CD4-positive, alpha-beta T cell treated with Interleukin-12 subunit alpha and Interleukin-12 subunit beta, for 1 hour (primary cell): Measurements from ENCODE around the gene CETN3.

Experiments used
- DNase-seq: peaks from one replicate; pipeline ENCODE4 v3.0.0-alpha.2; 2020

CETN3 gene

DNA sequence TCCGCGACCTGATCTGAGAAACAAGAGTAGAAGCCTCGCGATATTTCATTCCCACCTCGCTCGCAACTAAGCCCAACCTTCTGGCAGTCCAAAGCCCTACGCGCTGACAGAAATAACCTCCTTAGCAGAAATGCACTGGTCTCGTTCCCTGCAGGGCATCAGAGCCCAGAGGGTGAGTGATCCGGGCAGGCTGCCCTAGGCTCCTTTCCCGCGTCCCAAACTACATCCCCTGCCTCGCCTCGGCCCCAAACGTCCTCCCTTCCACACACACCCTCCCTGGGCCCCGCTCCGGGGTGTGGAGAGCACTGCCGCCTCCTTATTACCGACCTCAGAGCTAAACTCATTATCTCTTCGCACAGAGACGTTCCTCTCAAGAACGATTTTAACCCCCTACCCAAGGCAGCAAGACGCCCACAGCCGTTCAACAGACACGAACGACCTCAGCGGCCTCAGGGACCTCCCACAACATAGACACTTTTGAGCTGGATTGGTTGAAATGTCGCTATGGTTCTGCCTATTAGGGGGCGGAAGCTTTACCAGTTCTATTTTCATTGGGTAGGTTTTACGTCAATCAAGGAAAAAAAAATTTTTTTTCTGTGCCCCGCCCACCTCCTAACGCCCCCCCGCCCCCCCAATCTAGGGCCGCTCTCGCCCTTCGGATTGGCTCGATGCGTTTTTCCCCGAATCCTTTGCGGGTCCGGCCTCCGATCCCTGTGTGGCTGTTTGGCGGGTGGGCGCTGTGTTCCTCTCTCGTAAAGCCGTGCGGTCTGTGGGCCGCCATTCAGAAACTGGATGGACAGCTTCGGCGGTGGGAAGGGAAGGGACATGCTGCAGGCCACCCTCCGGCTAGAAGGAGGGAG lies at the start of gene CETN3:
Gene CETN3 (minus strand): TSS at position 439 of the 860 bp plus-strand sequence. CDS start 95 bp downstream, at position 344.
- DNase-seq = peak; percentile 95

DNA sequence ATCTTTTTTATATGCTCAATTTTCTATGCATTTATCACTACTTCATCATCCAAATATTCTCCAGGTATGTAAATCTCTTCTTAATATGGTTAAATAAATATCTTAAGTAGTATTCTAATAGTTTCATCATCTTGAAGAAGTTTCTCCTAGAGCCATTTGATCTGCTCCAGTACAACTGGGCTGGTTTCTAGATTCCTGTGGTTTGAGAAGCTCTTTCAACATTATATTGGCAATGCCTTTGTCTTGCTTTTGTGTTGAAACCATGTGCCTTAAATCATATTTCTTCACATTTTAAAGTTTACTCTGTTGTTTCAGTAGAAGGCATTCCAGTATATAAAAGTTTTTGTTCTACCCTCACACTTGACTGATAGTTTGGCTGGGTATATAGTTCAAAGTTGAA lies 37.4 kb upstream of the CETN3 start:
- no peak for DNase-seq

DNA sequence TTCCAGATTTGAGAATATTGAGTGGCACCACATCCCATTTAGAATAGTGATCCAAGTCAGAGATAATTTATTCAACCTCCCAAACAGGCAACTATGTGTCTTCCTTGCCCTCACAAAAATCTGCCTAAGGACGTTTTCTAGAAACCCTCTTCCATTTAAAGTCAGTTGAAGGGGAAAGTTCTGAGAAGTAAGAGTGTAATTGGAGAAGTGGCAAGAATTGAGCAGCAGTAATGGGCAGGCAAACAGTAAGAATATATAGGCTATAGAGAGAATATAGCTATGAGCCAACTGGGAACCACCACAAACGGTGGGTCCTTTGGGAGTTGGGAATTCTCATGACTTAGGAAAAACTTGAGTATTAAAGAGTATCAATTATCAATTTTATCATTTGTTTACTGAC lies 31.1 kb upstream of the CETN3 start:
- no peak for DNase-seq

DNA sequence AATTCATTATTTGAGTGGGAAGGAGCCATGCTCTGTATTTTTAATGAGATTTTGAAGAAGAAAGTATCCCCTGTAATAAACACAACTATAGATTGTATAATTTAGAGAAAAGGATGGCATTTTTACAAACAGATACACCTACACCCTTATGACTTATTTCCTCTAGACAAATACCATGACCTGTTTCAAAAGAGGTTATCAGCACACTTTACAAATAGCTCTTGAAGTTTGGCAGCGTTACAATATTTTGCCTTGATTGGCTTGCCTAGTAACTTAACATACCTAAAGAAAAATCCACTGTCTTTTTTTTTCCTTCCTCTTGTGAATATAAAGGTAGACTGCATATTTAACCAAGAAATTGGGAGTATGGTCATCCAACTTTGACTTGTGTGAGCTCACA lies 28.5 kb upstream of the CETN3 start:
- no peak for DNase-seq

DNA sequence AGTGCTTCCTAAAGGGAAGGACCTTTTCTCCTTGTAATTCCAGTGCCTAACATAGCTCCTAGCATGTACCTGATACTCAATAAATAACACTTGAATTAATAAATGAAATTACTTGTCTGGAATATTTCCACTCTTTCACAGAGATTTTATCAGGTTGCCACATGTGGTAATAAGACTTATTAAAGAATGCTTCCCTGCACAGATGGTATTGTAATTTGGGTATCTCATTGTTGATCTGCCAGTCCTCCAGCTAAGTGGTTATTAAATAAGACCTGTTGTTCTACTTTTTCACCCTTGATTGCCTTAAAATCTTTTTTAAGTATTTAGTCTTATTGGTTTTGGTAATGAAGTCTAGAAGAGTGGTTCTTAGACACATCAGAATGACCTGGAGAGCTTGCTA lies 28.1 kb upstream of the CETN3 start:
- DNase-seq = no peak

DNA sequence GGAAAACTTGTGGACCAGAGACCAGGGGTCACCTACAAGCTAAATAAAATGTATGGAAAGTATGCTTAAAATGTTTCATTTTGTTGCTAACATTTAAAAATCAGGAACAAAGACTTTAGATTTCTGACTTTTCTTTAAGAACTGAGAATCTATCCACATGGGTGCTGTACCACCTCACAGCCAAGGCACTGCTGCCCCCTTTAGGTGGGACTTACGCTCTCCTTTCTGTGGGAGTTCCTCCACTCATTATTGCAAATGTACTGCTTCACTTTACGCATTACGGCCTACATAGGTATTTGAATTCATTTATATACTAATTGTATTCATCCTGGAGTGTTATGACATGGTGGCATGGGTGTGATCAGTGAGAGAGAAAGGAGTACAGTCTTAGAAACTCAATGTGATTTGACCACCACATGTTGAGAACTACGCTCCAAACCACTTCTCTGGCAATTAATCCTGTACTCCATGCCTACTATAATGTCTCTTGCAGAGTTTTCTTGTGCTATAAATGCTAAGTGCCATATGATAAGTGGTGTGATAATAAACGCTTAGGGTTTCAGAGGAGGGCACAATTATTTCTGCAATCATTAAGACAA lies 24.7 kb upstream of the CETN3 start:
- DNase-seq = peak; percentile 46

DNA sequence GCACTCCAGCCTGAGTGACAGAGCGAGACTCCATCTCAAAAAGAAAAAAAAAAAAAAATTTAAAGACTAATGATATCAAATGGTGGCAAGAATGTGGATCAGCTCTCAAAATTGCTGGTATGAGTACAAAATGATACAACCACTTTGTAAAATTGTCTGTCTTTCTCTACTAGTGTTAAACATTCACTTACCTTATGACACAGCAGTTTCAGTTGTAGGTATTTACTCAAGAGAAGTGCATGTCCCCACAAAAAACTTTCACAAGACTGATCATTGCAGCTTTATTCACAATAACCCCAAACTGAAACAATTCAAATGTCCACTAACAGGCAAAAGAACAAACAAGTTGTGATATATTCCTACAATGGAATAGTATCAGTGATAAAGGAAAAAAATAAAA lies 14.7 kb upstream of the CETN3 start:
- DNase-seq = no peak

DNA sequence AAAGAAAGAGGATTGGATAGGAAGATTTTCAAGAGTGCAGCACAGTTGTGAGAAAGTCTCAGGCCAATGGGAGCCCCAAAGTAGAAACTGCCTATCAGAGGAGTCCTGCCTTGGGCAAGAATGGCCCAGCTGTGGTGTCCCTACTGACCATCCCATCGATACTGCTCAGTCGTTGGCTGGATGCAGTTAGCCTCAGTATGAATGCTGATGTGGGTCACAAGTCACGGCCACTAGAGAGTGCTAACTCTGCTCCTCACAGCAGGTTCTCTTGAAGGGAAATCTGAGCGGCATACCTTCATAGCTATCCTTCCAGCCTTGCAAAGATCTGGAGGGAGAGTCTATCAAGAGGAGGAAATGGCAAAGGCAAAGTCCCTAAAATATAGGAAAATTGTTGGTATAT lies 11.6 kb upstream of the CETN3 start:
- no peak for DNase-seq

DNA sequence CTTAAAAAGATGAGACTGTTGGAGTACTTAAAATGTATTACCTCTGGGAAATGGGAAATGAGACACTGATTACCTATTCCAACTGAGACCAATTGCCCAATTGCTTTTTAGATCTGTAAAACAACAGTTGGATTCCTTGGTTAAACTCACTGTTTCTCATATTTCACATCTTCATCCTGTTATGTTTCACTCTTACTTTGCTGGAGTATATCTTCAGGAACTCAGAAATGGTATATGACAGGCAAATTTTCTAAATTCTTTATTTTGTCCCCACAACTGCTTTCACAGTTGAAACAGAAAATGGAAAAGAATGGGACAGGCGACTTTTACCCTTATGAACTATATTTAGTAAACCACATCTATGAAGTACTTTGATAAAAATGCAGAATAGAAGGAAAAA lies 8.7 kb upstream of the CETN3 start:
- DNase-seq = no peak

DNA sequence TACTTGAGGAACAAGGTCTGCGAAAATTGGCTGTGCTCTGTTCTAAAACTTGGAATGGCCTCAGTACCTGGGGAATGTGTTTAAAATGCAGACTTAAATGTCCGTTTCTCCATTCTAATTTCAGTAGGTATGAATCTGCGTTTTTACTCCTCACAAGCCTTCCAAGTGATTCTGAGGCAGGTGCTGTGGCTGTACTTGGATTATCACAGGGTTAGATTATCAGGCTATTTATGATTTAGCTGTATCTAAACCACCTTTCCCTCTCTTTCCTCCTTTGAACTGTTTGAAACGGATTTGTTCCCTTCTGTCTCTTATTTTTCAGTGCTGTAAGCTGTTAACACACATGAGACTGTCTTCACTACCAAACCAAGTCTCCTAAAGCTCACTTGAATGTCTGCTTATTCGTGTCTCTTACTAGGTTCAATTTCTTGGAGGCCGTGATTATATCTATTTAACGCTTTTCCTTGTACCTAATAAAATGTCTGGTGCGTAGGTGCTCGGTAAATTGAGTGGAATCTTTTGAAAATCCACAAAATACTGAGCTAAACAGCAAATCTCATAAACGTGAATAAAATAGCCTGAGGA lies 714 bp upstream of the CETN3 start:
- no peak for DNase-seq

DNA sequence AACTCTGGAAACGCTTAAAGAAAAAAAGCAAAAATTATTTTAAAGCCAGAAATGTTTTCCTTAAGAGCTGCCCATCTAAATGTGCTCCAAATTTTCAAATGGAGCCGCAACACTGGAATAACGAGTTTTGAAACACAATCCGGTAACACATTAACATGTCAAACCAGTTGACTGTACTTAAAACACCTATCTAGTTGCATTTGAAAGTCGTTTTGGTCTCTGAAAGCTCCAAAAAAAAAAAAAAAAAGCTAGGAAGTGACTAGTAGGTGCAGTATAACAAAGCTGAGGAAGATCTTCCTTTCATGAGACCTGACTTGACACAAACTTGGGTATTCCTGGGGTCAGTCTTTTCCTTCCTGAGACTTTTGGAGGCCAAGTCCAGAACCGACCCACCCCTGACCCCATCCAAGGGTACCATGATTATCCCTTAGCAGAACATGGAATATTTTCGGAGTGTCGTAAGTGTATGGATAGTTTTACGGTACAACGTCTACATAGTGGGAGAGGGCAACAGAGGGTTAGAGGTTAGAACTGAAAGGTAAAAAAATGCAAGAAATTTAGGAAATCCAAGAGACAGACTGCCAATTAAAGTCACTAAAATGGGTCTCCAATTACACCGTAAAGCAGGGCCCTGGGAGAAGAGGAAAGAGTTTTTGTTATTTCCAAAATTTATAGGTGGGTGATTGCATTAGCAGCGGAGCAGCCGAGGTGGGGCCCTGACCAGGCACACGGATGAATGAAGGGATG lies 812 bp downstream of the CETN3 start:
- peak; percentile 1 for DNase-seq

DNA sequence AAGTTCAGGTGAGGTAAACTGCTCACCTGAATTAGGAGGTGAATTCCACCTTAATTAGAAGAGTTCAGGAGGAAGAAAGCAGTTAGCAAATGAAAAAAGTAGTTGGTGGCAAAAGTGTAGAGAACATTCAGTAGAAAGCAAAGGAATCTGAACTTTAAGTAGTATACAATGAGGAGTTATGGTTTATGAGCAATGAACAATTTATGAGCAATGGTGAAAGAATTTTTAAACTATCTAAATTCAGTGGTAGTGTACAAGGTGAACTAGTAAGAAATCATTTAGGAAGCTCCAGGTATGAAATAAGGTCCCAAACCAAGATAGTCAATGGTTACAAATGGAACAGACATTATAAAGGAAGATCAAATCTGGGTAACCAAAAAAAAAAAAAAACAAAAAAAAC lies 3.1 kb downstream of the CETN3 start:
- DNase-seq = no peak

DNA sequence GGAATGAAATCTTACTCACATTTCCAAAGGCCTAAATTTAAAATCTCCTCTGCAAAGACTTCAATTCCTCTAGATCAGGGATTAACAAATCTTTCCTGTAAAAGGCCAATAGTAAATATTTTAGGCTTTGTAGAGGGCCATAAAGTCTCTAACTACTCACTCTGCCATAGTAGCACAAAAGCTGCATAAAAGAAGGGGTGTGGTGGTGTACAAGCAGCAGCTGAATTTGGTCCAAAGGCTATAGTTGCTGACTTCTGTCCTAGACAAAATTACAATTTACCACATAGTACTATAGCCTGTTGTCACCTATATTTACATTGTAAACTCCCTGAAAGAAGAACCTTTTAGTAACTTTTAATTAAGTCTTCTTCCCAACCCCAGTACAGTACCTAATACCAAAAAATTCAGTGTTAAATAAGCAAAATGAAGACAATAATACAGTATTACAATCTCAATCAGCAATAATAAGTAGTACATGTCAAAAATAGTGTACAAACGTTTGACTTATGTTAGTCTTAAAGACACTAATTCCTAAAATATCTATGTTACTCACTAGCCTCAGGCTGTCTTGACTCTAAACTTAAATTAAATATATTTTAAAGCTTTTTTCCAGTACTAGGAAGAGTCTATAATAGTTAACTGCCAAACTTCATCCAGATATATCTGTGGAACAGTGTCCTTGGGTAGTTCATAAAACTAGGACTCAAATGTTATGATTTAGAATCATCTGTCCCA lies 6.9 kb downstream of the CETN3 start:
- no peak for DNase-seq

DNA sequence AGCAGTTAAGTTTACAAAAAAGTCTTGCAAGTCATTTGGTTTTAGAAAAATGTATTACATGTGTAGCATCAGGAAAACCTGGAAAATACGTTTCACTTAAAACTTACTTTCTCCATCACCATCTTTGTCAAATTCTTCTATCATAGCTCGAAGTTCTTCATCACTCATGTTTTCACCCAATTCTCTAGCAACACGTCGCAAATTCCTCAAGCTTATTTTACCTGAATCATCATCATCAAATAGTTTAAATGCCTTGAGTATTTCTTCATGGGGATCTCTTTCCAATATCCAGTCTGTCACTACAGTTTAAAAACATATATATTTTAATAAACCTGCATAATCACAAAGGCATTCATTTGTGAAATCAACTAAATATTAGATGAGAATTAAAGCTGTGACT lies 10.3 kb downstream of the CETN3 start:
- DNase-seq = no peak

DNA sequence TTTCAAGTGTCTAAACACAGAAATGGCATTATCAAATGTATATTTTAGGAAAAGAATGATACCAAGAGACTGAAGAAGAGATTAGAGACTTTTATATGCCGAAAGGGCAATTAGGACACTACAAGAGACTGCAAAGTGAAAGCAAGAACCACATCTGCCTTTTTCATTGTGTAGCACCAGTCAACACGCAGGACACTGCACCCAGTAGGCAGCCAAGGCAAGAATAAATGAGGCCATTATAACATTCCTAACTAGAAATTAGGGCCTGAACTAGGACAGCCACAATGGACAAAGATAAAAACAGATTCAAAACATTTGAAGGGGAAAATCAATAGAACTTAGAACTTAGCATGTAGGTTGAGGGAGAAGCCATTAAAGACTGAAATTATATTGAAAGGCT lies 10.8 kb downstream of the CETN3 start:
- DNase-seq = no peak

DNA sequence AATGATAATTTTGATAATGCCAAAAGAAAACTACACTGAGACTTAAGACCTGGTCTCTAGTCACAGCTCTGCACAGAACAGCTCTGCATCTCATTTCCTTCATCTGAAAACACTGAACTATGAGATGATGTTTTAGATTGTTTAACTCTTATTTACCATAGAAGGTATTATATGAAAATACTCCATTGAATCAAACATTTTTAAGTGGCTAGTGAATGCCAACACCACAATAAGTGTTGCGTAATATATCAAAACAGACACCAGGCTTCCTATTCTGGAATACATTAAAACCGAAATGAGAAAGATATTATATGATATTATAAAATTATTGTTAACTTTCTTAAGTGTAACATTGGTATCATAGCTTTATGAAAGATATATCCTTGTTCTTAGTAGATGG lies 14.6 kb downstream of the CETN3 start:
- DNase-seq = no peak

DNA sequence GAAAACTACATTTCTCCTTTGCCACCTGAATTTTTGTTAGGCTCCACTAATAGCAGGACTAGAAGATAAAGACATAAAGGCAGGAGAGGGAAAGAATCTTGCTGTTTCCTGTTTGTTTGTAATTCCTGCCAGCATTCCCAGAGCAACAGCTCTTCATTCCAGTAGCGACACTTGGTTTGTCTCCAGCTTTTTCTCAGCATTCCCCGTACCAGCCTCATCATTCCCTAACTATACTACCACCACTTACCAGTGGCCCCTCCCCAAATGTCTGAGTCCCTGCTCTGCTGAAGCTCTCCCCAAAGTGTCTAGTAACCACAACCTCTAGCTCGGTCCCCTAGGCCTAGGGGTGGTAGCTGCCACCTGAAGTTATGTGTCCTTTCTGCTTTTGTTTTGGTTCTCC lies 18.6 kb downstream of the CETN3 start:
- DNase-seq = no peak

DNA sequence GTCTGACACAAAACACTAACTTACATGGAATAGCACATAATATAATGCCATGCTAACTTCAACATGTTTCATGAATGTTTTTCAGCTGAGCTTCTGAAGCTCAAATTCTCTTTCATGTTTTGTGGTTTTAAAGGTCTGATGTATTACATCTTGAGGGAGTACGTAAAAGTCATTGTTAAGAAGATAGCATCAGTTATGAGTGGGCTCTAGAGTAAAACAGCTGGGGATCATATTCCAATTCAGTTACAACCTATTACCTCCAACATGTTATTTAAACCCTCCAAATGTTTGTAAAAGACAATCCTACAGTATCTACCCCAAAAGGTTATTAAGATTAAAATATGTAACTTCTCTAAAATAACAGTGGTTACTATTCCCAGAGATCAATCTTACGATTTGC lies 19.2 kb downstream of the CETN3 start:
- no peak for DNase-seq

DNA sequence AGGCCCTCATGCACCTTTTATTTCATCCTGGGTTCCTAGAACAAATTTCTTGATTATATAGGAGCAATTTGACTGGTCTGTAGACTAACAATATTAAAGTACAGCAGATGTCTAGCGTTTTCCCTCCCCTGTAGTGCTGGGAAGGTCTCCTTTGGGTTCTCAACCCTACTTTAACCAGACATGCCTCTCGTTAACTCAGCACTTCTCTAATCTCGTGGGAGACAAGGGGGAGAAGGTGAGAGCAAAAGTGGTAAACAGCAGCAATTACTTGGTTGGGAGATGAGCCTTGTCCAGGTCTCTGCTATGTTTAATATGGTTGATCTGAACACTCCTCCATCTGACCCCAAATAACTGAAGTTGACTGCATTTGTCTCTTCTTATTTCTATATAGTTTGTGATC lies 22.0 kb downstream of the CETN3 start:
- no peak for DNase-seq

DNA sequence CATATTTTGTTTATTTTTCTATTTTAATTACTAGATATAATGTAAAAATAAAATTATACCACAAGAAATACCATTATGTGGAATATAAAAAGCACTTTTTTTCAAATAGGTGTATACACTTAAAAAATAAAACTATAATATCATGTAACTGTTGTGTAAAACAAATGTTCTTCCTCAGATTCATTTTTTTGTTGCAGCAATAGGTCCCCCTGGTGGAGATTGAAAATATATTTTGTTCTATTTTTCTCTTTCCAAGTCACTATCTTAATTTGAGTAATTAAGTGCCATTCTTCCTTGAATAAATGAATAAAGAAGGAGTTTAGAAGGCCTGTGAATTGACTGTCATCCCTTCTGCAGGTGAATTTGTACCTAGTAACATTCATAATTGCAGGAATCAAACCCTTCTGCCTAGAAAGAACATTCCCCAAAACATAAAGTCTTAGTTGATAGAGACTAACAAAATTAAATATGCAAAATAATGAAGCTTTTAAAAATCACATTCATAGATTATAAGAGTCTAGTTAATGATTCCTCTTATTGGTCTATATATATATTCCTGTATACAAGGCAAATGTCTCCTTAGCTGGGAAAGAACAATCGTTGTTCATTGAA lies 23.4 kb downstream of the CETN3 start:
- peak; percentile 16 for DNase-seq

DNA sequence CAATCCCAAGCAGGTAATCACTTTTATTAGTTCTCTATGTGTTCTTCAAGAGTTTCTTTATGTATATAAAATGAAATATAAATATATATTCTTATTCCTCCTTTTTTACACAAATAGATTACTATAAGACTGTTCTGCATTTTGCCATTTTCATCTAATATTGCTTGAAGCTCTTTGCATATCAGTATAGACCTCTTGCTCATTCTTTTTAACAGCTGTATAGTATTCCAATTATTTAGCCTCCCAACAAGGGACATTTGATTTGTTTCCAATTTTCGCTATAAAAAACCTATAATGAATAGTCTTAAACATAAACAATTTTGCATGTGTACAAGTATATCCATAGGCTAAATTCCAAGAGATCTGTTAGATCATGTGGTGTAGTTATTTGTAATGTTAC lies 25.2 kb downstream of the CETN3 start:
- no peak for DNase-seq

DNA sequence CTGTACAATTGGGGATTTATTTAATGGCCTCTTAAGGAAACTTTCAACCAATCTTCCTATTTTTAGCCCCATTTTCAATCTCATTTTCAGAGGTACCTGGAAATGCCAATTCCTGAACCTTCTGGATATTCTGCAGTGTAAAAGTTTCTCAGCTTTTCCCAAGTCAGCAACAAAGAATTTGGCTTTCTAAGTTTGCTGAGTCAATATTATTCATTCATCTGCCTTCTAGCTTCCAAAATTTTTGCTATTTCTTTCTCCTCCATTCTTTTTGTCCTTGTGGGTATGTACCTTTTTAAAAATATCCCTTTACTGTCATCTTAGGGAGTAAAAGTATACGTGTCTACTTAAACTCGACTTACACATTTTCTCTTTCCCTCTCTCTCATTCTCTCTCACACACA lies 25.7 kb downstream of the CETN3 start:
- no peak for DNase-seq
